Gastrocnemius medialis (tissue), 4 donors: ENCODE measurements around the gene NUCKS1. TPM values are rescaled to one million over a fixed set of nuclear protein-coding genes. Genes with fewer than 3 reads are reported as not detected.

Source experiments
- ATAC-seq, 2 donors: fragments of 150-250 bp; one replicate each; pipeline ENCODE4 v1.9.1; 2016
- DNase-seq, 2 donors: peaks; one replicate each; pipeline ENCODE4 v3.0.0-alpha.2; 2019
- H3K27ac ChIP-seq, 4 donors: fragments of 200-600 bp; sonication (generic); 1 replicate in 1 of 4; 2 replicates in 3 of 4; pipeline ENCODE4 v1.5.1; 2016 to 2018; ENCODE audit warnings: mild to moderate bottlenecking in 2 of 4, moderate library complexity in 1 of 4
- H3K27me3 ChIP-seq, 3 donors: fragments of 200-600 bp; sonication (generic) in 2 of 3; 1 replicate in 1 of 3; 2 replicates in 2 of 3; pipeline versions ENCODE4 v1.5.1 to v1.6.0; 2016 to 2019; ENCODE audit warnings: mild to moderate bottlenecking in 1 of 3, moderate library complexity in 1 of 3
- H3K36me3 ChIP-seq, 2 donors: fragments of 200-600 bp; sonication (generic) in 1 of 2; one replicate each; pipeline ENCODE4 v1.5.1; 2017 to 2018
- H3K4me1 ChIP-seq, 2 donors: fragments of 200-600 bp; sonication (generic) in 1 of 2; one replicate each; pipeline ENCODE4 v1.5.1; 2016 to 2017; ENCODE audit warnings: mild to moderate bottlenecking in 2 of 2
- H3K4me3 ChIP-seq, 4 donors: fragments of 200-600 bp; sonication (generic) in 3 of 4; 1 replicate in 1 of 4; 2 replicates in 3 of 4; pipeline ENCODE4 v1.5.1; 2016 to 2019; ENCODE audit warnings: mild to moderate bottlenecking in 2 of 4
- H3K9me3 ChIP-seq, 3 donors: fragments of 200-600 bp; sonication (generic) in 2 of 3; 1 replicate in 1 of 3; 2 replicates in 2 of 3; pipeline ENCODE4 v1.5.1; 2016 to 2019
- CTCF ChIP-seq, 5 experiments: fragments of 450-650 bp in 3 of 5; fragments of 200-600 bp in 2 of 5; sonication (generic) in 2 of 5; IDR thresholded peaks in 4 of 5; conservative IDR thresholded peaks in 1 of 5; 1 replicate in 4 of 5; 2 replicates in 1 of 5; pipeline ENCODE4 v1.5.1; 2016 to 2019; ENCODE audit warnings: antibody characterized with exemption in 5 of 5, mild to moderate bottlenecking in 3 of 5, moderate library complexity in 3 of 5
- POLR2A ChIP-seq, 2 donors: fragments of 450-650 bp; IDR thresholded peaks; one replicate each; pipeline ENCODE4 v1.6.1; 2017; ENCODE audit warnings: antibody characterized with exemption in 2 of 2, mild to moderate bottlenecking in 2 of 2, moderate library complexity in 2 of 2
- in situ Hi-C, 4 donors: fragments of 200-750 bp; cut with MboI; loops; one replicate each; pipeline versions ENCODE4 v1.15.0 to v1.8.0; 2017; ENCODE audit warnings: low sequenced_read_pairs in 4 of 4
- intact Hi-C: fragments of 100-400 bp; cut with DNase I; formaldehyde crosslinking; loops from one replicate; pipeline ENCODE4 v1.15.1; 2023; ENCODE audit warnings: low total_unique reads
- total RNA-seq, 4 donors: library from RNA; depleted of rRNA; stranded (reverse); fragments of >200 nt; gene quantifications; one replicate each; pipeline versions ENCODE4 v1.1.0 to v1.2.3, GENCODE V29; 2016

NUCKS1 gene
- total RNA-seq, 4 donors from 2014 or later, result 45.5 to 69.7 (median 62.6) TPM

GRCh38 chr1:205690122-205690756 lies 59.7 kb downstream of the NUCKS1 start:
- Histone ChIP-seq H3K27me3 (no peaks in the 10 kb centered on the region), H3K4me3 (no peak overlapping the region), H3K27ac (no peak overlapping the region), H3K4me1 (no peaks in the 10 kb centered on the region), H3K36me3 (no peaks in the 10 kb centered on the region), H3K9me3 (no peaks in the 10 kb centered on the region)
- no peak for ATAC-seq
- intact Hi-C loops, result no loop called here
- DNase-seq, result no peak
- in situ Hi-C loops, result no loop called here
- TF ChIP-seq POLR2A (IDR thresholded peaks at IDR 0.05), result no peak
- TF ChIP-seq CTCF (IDR thresholded peaks at IDR 0.05 in 4 of 5, conservative IDR thresholded peaks at IDR 0.05 in 1 of 5), result no peak

- ATAC-seq (no peak), DNase-seq (no peak)
- in situ Hi-C loops, result no loop called here
- H3K9me3 ChIP-seq, result no peaks in the 10 kb centered on the region
- no peaks in the 10 kb centered on the region for H3K36me3 ChIP-seq
- intact Hi-C loops, result no loop called here
- no peak overlapping the region for H3K4me3 ChIP-seq
- H3K4me1 ChIP-seq, result no peaks in the 10 kb centered on the region
- H3K27ac ChIP-seq, result no peak overlapping the region
- H3K27me3 ChIP-seq, result no peaks in the 10 kb centered on the region
- TF ChIP-seq POLR2A (IDR thresholded peaks at IDR 0.05) (no peak), CTCF (IDR thresholded peaks at IDR 0.05 in 4 of 5, conservative IDR thresholded peaks at IDR 0.05 in 1 of 5) (no peak)
Measured at GRCh38 chr1:205689479-205689878, 60.5 kb downstream of the NUCKS1 start.

GRCh38 chr1:205688171-205689080 lies 61.6 kb downstream of the NUCKS1 start:
- no peak for ATAC-seq
- H3K9me3 ChIP-seq, result no peaks in the 10 kb centered on the region
- no peaks in the 10 kb centered on the region for H3K27me3 ChIP-seq
- no peak overlapping the region for H3K27ac ChIP-seq
- TF ChIP-seq CTCF (IDR thresholded peaks at IDR 0.05 in 4 of 5, conservative IDR thresholded peaks at IDR 0.05 in 1 of 5) (no peak), POLR2A (IDR thresholded peaks at IDR 0.05) (no peak)
- intact Hi-C loops (no loop called here), in situ Hi-C loops (no loop called here)
- H3K4me1 ChIP-seq, result no peaks in the 10 kb centered on the region
- DNase-seq, result no peak
- H3K36me3 ChIP-seq, result no peaks in the 10 kb centered on the region
- no peak overlapping the region for H3K4me3 ChIP-seq

GRCh38 chr1:205687242-205687641 lies 62.7 kb downstream of the NUCKS1 start:
- TF ChIP-seq POLR2A (IDR thresholded peaks at IDR 0.05) (no peak), CTCF (IDR thresholded peaks at IDR 0.05 in 4 of 5, conservative IDR thresholded peaks at IDR 0.05 in 1 of 5) (no peak)
- ATAC-seq (no peak), DNase-seq (no peak)
- Histone ChIP-seq H3K4me1 (no peaks in the 10 kb centered on the region), H3K27me3 (no peaks in the 10 kb centered on the region), H3K9me3 (no peaks in the 10 kb centered on the region), H3K4me3 (no peak overlapping the region), H3K27ac (no peak overlapping the region), H3K36me3 (no peaks in the 10 kb centered on the region)
- in situ Hi-C loops, result no loop called here
- intact Hi-C loops, result no loop called here
